Measurements from ENCODE around the gene RILPL2.
"Not testable (repeated sequence)": the region's sequence is repeated elsewhere in the genome, so short reads cannot be mapped to it uniquely, and the experiment has no call there.

RILPL2 gene

GRCh38 chr12:123384994-123385376 lies 51.5 kb downstream of the RILPL2 start:
- H3K4me3 ChIP-seq (ENCODE audit: low read depth, low read length), result peak overlapping the region; percentile 80
- no peak for TF ChIP-seq CTCF (conservative IDR thresholded peaks at IDR 0.05; ENCODE audit: low read depth, low read length)
- DNase-seq (ENCODE audit: low read depth), result peak; percentile 45

GRCh38 chr12:123384318-123384993 lies 52.0 kb downstream of the RILPL2 start:
- no peak for TF ChIP-seq CTCF (conservative IDR thresholded peaks at IDR 0.05; ENCODE audit: low read depth, low read length)
- H3K4me3 ChIP-seq (ENCODE audit: low read depth, low read length), result peak overlapping the region; percentile 80
- DNase-seq (ENCODE audit: low read depth), result peak; percentile 8

- no peak for DNase-seq (ENCODE audit: low read depth)
- H3K4me3 ChIP-seq (ENCODE audit: low read depth, low read length), result no peak overlapping the region
- no peak for TF ChIP-seq CTCF (conservative IDR thresholded peaks at IDR 0.05; ENCODE audit: low read depth, low read length)
Measured at GRCh38 chr12:123382684-123383083, 53.8 kb downstream of the RILPL2 start.

GRCh38 chr12:123379391-123379790 lies 57.1 kb downstream of the RILPL2 start:
- DNase-seq (ENCODE audit: low read depth), result no peak
- no peak for TF ChIP-seq CTCF (conservative IDR thresholded peaks at IDR 0.05; ENCODE audit: low read depth, low read length)
- no peak overlapping the region for H3K4me3 ChIP-seq (ENCODE audit: low read depth, low read length)

GRCh38 chr12:123372415-123372814 lies 64.1 kb downstream of the RILPL2 start:
- not testable (repeated sequence) for DNase-seq (ENCODE audit: low read depth); H3K4me3 ChIP-seq (ENCODE audit: low read depth, low read length)

- DNase-seq (ENCODE audit: low read depth); H3K4me3 ChIP-seq (ENCODE audit: low read depth, low read length): not testable (repeated sequence)
Measured at GRCh38 chr12:123371667-123372368, 64.7 kb downstream of the RILPL2 start.

GRCh38 chr12:123369229-123369628 lies 67.3 kb downstream of the RILPL2 start:
- H3K4me3 ChIP-seq (ENCODE audit: low read depth, low read length), result no peak overlapping the region
- DNase-seq (ENCODE audit: low read depth), result no peak
- no peak for TF ChIP-seq CTCF (conservative IDR thresholded peaks at IDR 0.05; ENCODE audit: low read depth, low read length)

GRCh38 chr12:123368431-123368830 lies 68.1 kb downstream of the RILPL2 start:
- DNase-seq (ENCODE audit: low read depth); H3K4me3 ChIP-seq (ENCODE audit: low read depth, low read length): not testable (repeated sequence)

Measured in choroid plexus epithelial cell (primary cell).